Bone marrow (tissue), 2 donors: Measurements from ENCODE around the gene IFITM1.
"Not testable (repeated sequence)": the region's sequence is repeated elsewhere in the genome, so short reads cannot be mapped to it uniquely, and the experiment has no call there.

Experiments used
- DNase-seq, 2 donors: peaks; one replicate each; lab custom pipeline; 2025; lab: John Stamatoyannopoulos, UW

The IFITM1 gene

GRCh38 chr11:344836-345578 lies 31.2 kb downstream of the IFITM1 start:
- no peak for DNase-seq

GRCh38 chr11:346529-346928 lies 32.7 kb downstream of the IFITM1 start:
- DNase-seq: no peak

- not testable (repeated sequence) for DNase-seq
Observed at GRCh38 chr11:349270-349954, 35.6 kb downstream of the IFITM1 start.

- DNase-seq: not testable (repeated sequence)
Observed at GRCh38 chr11:350033-350722, 36.3 kb downstream of the IFITM1 start.

GRCh38 chr11:350723-351255 lies 36.9 kb downstream of the IFITM1 start:
- no peak for DNase-seq

GRCh38 chr11:351411-351810 lies 37.6 kb downstream of the IFITM1 start:
- DNase-seq: no peak

- no peak for DNase-seq
Observed at GRCh38 chr11:352456-353031, 38.7 kb downstream of the IFITM1 start.

GRCh38 chr11:353179-353873 lies 39.5 kb downstream of the IFITM1 start:
- no peak for DNase-seq

- no peak for DNase-seq
Observed at GRCh38 chr11:355581-356458, 42.0 kb downstream of the IFITM1 start.

GRCh38 chr11:356610-357009 lies 42.8 kb downstream of the IFITM1 start:
- no peak for DNase-seq

- no peak for DNase-seq
Observed at GRCh38 chr11:357582-357981, 43.7 kb downstream of the IFITM1 start.

GRCh38 chr11:358129-358800 lies 44.4 kb downstream of the IFITM1 start:
- no peak for DNase-seq

- no peak for DNase-seq
Observed at GRCh38 chr11:359181-359714, 45.4 kb downstream of the IFITM1 start.

- no peak for DNase-seq
Observed at GRCh38 chr11:360326-361280, 46.8 kb downstream of the IFITM1 start.

- no peak for DNase-seq
Observed at GRCh38 chr11:362642-363442, 49.0 kb downstream of the IFITM1 start.

GRCh38 chr11:363443-363805 lies 49.6 kb downstream of the IFITM1 start:
- DNase-seq: not testable (repeated sequence)

GRCh38 chr11:363948-364761 lies 50.3 kb downstream of the IFITM1 start:
- no peak for DNase-seq
